Liver (tissue), 3 donors: ENCODE results near the gene HYAL1.

Source experiments
- CTCF ChIP-seq: fragments of 150-350 bp; IDR thresholded peaks from 2 replicates; pipeline ENCODE4 v1.5.1; 2017; ENCODE audit warnings: improper control_type of control experiment, low read depth, low read length; ENCODE audit not compliant: missing input control
- FOXA1 ChIP-seq: IDR thresholded peaks from 2 replicates; pipeline ENCODE4 v1.6.1; 2016; ENCODE audit warnings: antibody characterized with exemption
- GABPA ChIP-seq, 2 donors: IDR thresholded peaks in 1 of 2; conservative IDR thresholded peaks in 1 of 2; 2 replicates each; pipeline ENCODE4 v1.6.1; 2016; ENCODE audit warnings: antibody characterized with exemption in 2 of 2, mild to moderate bottlenecking in 1 of 2, moderate library complexity in 1 of 2
- JUND ChIP-seq, 2 donors: IDR thresholded peaks; 2 replicates each; pipeline ENCODE4 v1.6.1; 2016; ENCODE audit warnings: antibody characterized with exemption in 2 of 2
- RAD21 ChIP-seq, 2 donors: IDR thresholded peaks; 2 replicates each; pipeline ENCODE4 v1.6.1; 2016; ENCODE audit warnings: antibody characterized with exemption in 2 of 2, mild to moderate bottlenecking in 2 of 2
- SP1 ChIP-seq: IDR thresholded peaks from 2 replicates; pipeline ENCODE4 v1.6.1; 2018; ENCODE audit warnings: antibody characterized with exemption, mild to moderate bottlenecking
- TAF1 ChIP-seq: conservative IDR thresholded peaks from 2 replicates; pipeline ENCODE4 v1.6.1; 2016; ENCODE audit warnings: antibody characterized with exemption, mild to moderate bottlenecking
- ZBTB33 ChIP-seq: IDR thresholded peaks from 2 replicates; pipeline ENCODE4 v1.6.1; 2016; ENCODE audit warnings: antibody characterized with exemption
- donor health status: healthy.
- donor health status: healthy.

GRCh38 chr3:50296721-50297383, 6.5 kb downstream of the HYAL1 start:
- TF ChIP-seq SP1: no peak
- no peak for TF ChIP-seq CTCF
- no peak for TF ChIP-seq GABPA (IDR thresholded peaks at IDR 0.05 in 1 of 2, conservative IDR thresholded peaks at IDR 0.05 in 1 of 2)
- no peak for TF ChIP-seq JUND (IDR thresholded peaks at IDR 0.05)
- no peak for TF ChIP-seq ZBTB33
- no peak for TF ChIP-seq RAD21 (IDR thresholded peaks at IDR 0.05)
- no peak for TF ChIP-seq FOXA1
- no peak for TF ChIP-seq TAF1
